ENCODE data around the gene CNOT3. TPM values are rescaled to one million over a fixed set of nuclear protein-coding genes. Genes with fewer than 3 reads are reported as not detected.
A peak's percentile ranks its signal among the peaks of the same experiment; 100 is the strongest.

CNOT3 gene
- total and polyA plus RNA-seq, 2 of the 13 experiments (the other 11 are each of a cell fraction or from before 2014, with no cell fraction given), result 4.3 to 5.8 TPM

DNA sequence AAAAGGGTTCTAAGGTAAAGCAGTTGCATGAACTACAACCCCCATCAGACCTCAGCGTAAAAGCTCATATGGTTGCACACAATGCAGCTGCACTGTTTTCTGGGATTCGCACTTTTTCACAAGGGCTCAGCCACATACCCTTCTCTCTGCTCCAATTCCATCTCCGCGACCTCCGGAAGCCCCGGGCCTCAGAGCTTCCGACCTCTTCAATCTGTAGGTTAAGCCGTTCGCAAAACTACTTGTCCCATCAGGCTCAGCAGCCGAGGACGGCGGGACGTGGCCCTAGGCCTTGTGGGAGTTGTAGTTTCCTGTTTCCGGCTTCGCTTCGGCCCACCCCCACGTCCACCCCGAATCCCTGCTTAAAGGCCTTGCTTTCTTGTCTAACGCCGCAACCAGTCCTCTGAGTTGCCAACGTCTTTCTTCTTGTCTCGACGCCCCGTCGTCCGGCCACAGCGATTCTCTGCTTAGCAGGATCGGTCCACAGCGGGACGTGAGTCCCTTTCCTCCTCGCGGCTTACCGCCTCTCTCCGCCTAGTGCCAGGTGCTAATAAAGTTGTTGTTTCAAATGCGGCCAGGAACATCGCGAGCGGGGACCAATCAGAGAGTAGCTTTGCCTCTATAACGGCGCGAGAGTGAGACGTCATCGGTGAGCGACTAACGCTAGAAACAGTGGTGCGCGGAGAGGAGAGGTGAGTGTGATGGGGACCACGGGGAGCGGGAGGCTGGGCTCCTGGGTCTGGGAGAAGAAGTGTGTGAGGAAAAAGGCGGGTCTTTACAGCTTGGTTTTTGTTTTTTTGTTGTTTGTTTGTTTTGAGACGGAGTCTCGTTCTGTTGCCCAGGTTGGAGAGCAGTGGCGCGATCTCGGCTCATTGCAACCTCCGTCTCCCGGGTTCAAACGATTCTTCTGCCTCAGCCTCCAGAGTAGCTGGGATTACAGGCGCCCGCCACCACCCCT, 22.2 kb upstream of the CNOT3 start, which contains the start of the genes PRPF31 and TFPT (continued):
- TF ChIP-seq HNRNPLL (IDR thresholded peaks at IDR 0.05; ENCODE audit: low read depth, low read length, poor library complexity, severe bottlenecking) (no peak), RORA (CRISPR knock-in tag; IDR thresholded peaks at IDR 0.05) (no peak), SP2 (CRISPR knock-in tag; IDR thresholded peaks at IDR 0.05) (peak; percentile 75), ZNF572 (CRISPR knock-in tag; IDR thresholded peaks at IDR 0.05) (no peak; the same call in 1 of the 2 replicates), GRHL1 (CRISPR knock-in tag; conservative IDR thresholded peaks at IDR 0.05) (no peak), ZKSCAN8 (CRISPR knock-in tag; IDR thresholded peaks at IDR 0.05; ENCODE audit: borderline replicate concordance) (no peak; the same call in 1 of the 2 replicates), SMYD3 (CRISPR knock-in tag; IDR thresholded peaks at IDR 0.05) (no peak), THAP11 (CRISPR knock-in tag; IDR thresholded peaks at IDR 0.05) (peak; percentile 99), SRY (CRISPR knock-in tag; IDR thresholded peaks at IDR 0.05) (0 out of 2 replicates have a peak, but pooled peaks have one; percentile 45), ZNF512 (CRISPR knock-in tag; IDR thresholded peaks at IDR 0.05) (no peak), ZNF580 (CRISPR knock-in tag; IDR thresholded peaks at IDR 0.05; ENCODE audit: borderline replicate concordance, low read depth) (peak; percentile 91; the same call in 1 of the 2 replicates), SP1 (IDR thresholded peaks at IDR 0.05) (no peak), SP1 (CRISPR knock-in tag; IDR thresholded peaks at IDR 0.05) (peak; percentile 90), NBN (conservative IDR thresholded peaks at IDR 0.05) (no peak), SMARCE1 (IDR thresholded peaks at IDR 0.05; ENCODE audit: borderline replicate concordance) (no peak), HCFC1 (IDR thresholded peaks at IDR 0.05; ENCODE audit: low read depth, low read length) (peak; percentile 92), KAT7 (CRISPR knock-in tag; IDR thresholded peaks at IDR 0.05; ENCODE audit: borderline replicate concordance) (no peak), NFE2L1 (CRISPR knock-in tag; IDR thresholded peaks at IDR 0.05; ENCODE audit: borderline replicate concordance) (no peak)
- TF ChIP-seq, protein P1, sequence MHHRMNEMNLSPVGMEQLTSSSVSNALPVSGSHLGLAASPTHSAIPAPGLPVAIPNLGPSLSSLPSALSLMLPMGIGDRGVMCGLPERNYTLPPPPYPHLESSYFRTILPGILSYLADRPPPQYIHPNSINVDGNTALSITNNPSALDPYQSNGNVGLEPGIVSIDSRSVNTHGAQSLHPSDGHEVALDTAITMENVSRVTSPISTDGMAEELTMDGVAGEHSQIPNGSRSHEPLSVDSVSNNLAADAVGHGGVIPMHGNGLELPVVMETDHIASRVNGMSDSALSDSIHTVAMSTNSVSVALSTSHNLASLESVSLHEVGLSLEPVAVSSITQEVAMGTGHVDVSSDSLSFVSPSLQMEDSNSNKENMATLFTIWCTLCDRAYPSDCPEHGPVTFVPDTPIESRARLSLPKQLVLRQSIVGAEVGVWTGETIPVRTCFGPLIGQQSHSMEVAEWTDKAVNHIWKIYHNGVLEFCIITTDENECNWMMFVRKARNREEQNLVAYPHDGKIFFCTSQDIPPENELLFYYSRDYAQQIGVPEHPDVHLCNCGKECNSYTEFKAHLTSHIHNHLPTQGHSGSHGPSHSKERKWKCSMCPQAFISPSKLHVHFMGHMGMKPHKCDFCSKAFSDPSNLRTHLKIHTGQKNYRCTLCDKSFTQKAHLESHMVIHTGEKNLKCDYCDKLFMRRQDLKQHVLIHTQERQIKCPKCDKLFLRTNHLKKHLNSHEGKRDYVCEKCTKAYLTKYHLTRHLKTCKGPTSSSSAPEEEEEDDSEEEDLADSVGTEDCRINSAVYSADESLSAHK (CRISPR knock-in tag; IDR thresholded peaks at IDR 0.05; ENCODE audit: borderline replicate concordance), result peak; percentile 49; the same call in 1 of the 2 replicates
- TF ChIP-seq, protein P2, sequence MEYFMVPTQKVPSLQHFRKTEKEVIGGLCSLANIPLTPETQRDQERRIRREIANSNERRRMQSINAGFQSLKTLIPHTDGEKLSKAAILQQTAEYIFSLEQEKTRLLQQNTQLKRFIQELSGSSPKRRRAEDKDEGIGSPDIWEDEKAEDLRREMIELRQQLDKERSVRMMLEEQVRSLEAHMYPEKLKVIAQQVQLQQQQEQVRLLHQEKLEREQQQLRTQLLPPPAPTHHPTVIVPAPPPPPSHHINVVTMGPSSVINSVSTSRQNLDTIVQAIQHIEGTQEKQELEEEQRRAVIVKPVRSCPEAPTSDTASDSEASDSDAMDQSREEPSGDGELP (IDR thresholded peaks at IDR 0.05; ENCODE audit: borderline replicate concordance, low read depth), result peak; percentile 17; the same call in 1 of the 2 replicates

Measured in HepG2 (cell line).